Naive B cell (primary cell): Measurements from ENCODE around the gene ANKRD13D. TPM values are rescaled to one million over a fixed set of nuclear protein-coding genes. Genes with fewer than 3 reads are reported as not detected.

Experiments
- ATAC-seq, 2 donors: fragments of 150-1000 bp; cut with Tn5 transposase; 2 replicates each; pipeline ENCODE4 v1.10.0; 2021; ENCODE audit warnings: low read depth in 2 of 2, mild to moderate bottlenecking in 2 of 2, moderate library complexity in 2 of 2
- DNase-seq: peaks from one replicate; pipeline ENCODE4 v3.0.0; 2022
- H3K27ac Mint-ChIP-seq, 6 donors: one replicate each; pipeline ENCODE4 v1.8.0; 2020 to 2022; ENCODE audit warnings: mild to moderate bottlenecking in 6 of 6, mixed read lengths in 6 of 6, moderate library complexity in 5 of 6, inconsistent platforms in 2 of 6
- H3K27me3 Mint-ChIP-seq, 3 donors: one replicate each; pipeline ENCODE4 v1.8.0; 2021 to 2022; ENCODE audit warnings: mixed read lengths in 3 of 3, mild to moderate bottlenecking in 1 of 3
- H3K36me3 Mint-ChIP-seq, 2 donors: one replicate each; pipeline ENCODE4 v1.8.0; 2020 to 2022; ENCODE audit warnings: mixed read lengths in 2 of 2, inconsistent platforms in 1 of 2, mild to moderate bottlenecking in 1 of 2
- H3K4me1 Mint-ChIP-seq, 3 donors: one replicate each; pipeline ENCODE4 v1.8.0; 2020 to 2022; ENCODE audit warnings: mixed read lengths in 3 of 3, inconsistent platforms in 1 of 3, mild to moderate bottlenecking in 1 of 3, moderate library complexity in 1 of 3
- H3K4me3 Mint-ChIP-seq, 8 donors: one replicate each; pipeline ENCODE4 v1.8.0; 2020 to 2022; ENCODE audit warnings: mild to moderate bottlenecking in 8 of 8, mixed read lengths in 8 of 8, moderate library complexity in 8 of 8, inconsistent platforms in 2 of 8
- H3K9me3 Mint-ChIP-seq, 7 donors: one replicate each; pipeline ENCODE4 v1.8.0; 2020 to 2022; ENCODE audit warnings: mixed read lengths in 7 of 7, mild to moderate bottlenecking in 5 of 7, inconsistent platforms in 2 of 7, moderate library complexity in 1 of 7
- polyA plus RNA-seq, 6 donors: library from polyadenylated mRNA; unstranded; fragments of 300-500 nt; fragmentation: Illumina TruSeq; gene quantifications; one replicate each; pipeline ENCODE4 v1.2.3, GENCODE V29; 2021; ENCODE audit warnings: low read depth in 6 of 6

ANKRD13D gene
- polyA plus RNA-seq, 6 donors from 2014 or later: 3.5 to 18.4 (median 8.4) TPM

DNA sequence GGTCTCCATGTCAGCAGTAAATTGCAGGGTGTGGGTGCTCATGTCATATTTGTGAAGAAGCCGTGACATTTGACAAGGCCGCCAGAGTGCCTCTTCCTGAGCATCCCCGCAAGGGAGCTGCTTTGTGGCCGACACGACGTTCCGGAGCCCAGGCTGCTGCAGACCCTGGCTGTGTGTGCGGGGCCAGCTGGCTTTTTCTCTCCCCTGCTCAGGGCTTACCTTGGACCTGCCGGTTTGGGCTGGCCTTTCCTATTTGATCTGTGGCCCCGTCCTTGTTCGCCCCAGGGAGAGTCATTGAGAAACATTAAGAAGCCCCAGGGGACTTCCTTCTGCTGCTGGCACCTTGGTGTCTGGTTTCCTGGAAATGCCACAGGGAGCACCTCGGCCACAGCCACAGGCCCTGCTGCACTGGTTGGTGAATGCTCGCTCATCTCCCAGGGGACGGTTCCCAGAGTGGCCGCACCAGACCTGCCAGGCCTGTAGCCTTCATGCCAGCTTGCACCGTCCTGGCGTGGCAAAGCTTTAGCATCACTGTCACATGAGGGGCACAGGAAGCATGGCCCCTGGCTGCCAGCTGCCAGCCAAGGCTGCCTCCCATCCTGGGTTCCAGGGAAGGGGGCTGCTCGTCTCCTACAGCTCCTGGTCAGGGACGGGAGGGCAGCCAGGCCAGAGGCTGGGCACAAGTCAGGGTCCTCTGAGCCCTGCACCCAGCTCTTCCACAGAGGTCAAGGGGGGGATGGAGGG is 17.4 kb upstream of the ANKRD13D start:
- Mint-ChIP-seq H3K27ac (peak overlapping the region; percentile 89 to 94 (median 92)), H3K36me3 (peaks cover 5 to 13% of the 10 kb centered on the region in 2 donors), H3K9me3 (no peaks in the 10 kb centered on the region), H3K4me3 (peak overlapping the region; percentile 87 to 100 (median 96)), H3K27me3 (no peaks in the 10 kb centered on the region), H3K4me1 (peaks cover 70 to 95% (median 88%) of the 10 kb centered on the region in 3 donors)
- ATAC-seq (peak in 1 of 2 donors; percentile 9), DNase-seq (no peak)

DNA sequence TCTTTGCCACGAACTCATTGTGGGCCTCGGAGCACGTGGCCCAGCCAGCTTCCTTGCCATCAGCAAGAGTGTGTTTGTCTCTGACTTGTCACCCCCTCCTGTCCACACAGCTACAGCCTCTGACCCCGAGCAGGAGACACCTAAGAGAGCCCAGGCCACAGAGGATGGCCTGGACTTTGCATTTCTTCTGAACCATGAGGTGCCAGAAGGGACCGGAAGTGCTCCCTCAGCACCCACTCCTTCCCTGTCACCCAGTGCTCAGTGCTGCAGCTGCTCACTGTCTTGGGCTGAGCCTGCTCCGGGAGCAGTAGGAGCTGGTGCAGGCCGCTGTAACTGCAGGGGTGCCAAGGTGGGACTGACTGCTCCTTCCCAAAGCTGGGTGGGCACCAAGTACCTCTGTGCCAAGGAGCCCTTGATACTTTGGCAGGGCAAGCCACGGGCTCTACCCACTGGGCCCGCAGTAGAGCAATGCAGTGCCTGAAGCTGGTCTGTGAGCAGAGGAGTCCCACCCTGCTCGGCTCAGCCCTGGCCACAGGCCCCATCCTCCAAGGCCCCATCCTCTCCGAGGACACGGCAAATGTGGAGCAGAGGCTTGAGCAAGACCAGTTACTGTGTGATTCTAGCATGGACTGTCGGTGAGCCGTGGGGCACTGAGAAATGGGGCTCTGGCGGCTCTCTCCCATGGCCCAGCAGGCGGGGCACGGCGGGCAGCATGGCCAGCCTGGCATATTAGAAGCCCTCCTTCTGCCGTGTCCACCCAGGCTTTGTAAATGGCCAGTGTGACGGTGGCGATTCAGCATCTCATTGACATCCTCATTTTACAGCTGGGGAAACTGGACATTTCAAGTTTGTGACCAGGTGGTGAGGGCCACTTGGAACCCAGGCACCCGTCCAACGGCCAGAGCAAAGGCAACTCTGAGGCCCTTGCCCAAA is 16.5 kb upstream of the ANKRD13D start:
- DNase-seq (no peak), ATAC-seq (no peak)
- Mint-ChIP-seq H3K27me3 (no peaks in the 10 kb centered on the region), H3K4me1 (peaks cover 69 to 99% (median 90%) of the 10 kb centered on the region in 3 donors), H3K4me3 (peak overlapping the region; percentile 87 to 100 (median 96)), H3K27ac (peak overlapping the region in 5 of 6 donors; percentile 74 to 93 (median 91)), H3K9me3 (no peaks in the 10 kb centered on the region), H3K36me3 (peaks cover 5 to 7% of the 10 kb centered on the region in 2 donors)

DNA sequence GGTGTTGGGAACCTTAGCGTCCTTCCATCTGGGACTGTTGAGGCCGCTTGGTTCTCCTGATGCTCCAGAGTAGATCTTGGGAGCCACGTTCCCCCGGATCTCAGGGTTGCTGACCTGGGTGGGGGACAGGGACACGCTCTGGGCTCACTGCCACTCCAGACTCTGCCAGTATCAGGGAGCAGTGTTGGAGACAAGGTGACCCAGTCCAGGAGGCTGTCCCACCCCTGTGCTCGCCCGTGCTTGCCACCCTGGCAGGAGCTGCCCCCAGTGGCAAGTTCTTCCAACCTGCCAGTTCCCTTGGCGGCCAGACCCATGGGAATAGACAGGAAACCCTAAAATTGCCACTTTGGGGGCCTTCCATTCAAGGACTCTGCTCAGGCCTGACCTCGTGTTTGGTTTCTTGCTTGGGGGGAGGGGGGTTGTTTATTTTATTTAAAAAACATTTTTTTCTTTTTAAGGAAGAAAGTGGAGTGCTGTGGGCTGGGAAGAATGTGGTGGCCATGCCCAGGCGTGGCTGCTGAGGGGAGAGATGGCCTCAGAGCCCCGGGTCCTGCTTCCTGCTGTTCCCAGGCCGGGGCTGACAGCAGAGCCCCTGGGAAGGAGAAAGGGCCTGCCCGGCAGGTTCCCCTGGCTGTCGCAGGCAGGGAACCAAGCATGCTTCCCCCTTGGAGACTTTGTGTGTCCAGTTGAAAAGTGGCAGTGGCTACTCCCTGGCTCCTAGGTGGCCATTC is 15.7 kb upstream of the ANKRD13D start:
- H3K27ac Mint-ChIP-seq: peak overlapping the region; percentile 21 to 93 (median 82)
- H3K4me1 Mint-ChIP-seq: peaks cover 64 to 99% (median 88%) of the 10 kb centered on the region in 3 donors
- H3K36me3 Mint-ChIP-seq: peaks cover 0 to under 1% of the 10 kb centered on the region in 2 donors
- H3K27me3 Mint-ChIP-seq: no peaks in the 10 kb centered on the region
- H3K9me3 Mint-ChIP-seq: no peaks in the 10 kb centered on the region
- DNase-seq (no peak), ATAC-seq (no peak)
- peak overlapping the region; percentile 68 to 99 (median 95) for H3K4me3 Mint-ChIP-seq

DNA sequence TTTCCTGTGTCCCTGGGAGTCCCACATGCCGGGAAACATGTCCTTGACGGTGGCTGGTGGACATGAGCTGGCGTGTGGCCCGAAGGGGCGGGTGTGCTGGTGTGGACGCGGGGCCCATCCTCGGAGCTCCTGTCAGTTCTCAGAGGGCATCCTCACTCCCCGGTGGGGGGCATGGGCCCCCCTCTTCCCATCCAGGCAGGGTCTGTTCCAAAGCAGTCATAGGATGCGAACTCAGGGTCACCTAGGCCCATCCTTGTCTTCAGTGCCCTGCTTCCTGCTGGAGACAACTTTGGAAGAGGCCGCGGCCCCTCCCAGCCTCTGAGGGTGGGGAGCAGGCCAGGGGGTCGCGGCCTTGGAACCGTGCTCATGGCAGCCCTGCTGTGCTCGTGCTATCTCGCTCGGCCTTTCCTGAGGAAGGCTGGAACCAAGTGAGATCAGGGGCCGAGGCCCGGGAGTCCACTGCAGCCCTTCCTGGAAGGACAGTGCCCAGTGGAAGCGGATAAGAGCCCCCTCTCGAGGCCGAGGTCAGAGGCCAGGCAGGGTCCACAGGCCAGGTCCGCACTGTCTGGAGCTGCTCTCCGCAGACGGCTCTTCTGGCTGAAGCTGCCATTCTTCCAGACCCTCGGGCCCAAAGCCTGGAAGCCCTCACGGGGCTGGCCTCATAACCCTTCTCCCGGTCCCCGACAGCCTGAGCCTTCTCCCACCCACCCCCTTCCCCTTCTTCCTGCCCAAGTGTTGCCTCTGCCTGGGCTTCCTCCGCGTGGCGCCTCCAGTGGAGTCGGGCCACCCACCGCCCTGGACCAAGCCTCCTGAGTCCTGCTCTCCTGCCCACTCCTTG is 14.1 kb upstream of the ANKRD13D start:
- Mint-ChIP-seq H3K27me3 (no peaks in the 10 kb centered on the region), H3K36me3 (peaks cover 0 to 10% of the 10 kb centered on the region in 2 donors), H3K27ac (peak overlapping the region; percentile 72 to 94 (median 92)), H3K4me1 (peaks cover 65 to 94% (median 89%) of the 10 kb centered on the region in 3 donors), H3K9me3 (no peaks in the 10 kb centered on the region), H3K4me3 (peak overlapping the region; percentile 70 to 99 (median 89))
- no peak for DNase-seq
- no peak for ATAC-seq

DNA sequence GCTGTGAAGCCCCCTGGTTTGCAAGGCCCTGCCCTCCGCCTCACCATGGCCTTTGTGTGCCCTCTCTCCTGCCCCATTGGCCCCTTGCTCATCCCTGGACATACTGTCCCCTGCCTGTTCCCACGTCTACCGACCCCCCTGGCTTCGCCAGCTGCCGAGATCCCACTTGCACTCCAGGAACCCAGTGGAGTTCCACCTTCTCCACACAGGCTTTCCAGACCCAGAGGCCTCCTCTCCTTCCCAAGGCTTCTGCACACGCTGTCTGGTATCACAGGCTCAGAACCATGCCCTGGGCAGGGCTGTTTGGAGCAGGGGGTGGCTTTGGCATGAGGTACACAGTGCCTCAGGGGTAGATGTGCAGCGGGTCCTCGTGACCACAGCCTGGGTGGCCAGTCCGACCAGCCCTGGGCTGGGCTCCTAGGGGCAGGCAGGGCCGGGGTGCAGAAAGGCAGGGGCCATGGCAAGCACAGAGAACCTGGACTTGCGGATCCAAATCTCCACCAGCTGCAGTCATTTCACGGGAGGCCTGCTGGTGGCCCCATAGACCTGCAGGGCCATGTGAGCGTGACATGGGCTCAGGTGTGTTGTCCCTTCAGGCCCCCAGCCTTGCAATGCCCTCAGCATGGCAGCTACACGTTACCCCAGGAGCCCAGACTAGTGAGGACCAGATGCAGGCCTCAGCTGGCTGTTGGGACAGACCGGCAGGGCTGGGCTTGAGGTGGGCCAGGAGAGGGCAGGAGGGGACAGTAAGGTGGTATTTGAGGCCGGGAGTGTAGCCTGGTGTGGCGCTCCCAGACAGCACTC is 13.3 kb upstream of the ANKRD13D start:
- Mint-ChIP-seq H3K27ac (peak overlapping the region; percentile 90 to 95 (median 93)), H3K9me3 (no peaks in the 10 kb centered on the region), H3K27me3 (no peaks in the 10 kb centered on the region), H3K4me3 (peak overlapping the region; percentile 63 to 99 (median 83)), H3K4me1 (peaks cover 60 to 90% (median 89%) of the 10 kb centered on the region in 3 donors), H3K36me3 (peaks cover 0 to 13% of the 10 kb centered on the region in 2 donors)
- ATAC-seq: no peak
- DNase-seq: no peak

DNA sequence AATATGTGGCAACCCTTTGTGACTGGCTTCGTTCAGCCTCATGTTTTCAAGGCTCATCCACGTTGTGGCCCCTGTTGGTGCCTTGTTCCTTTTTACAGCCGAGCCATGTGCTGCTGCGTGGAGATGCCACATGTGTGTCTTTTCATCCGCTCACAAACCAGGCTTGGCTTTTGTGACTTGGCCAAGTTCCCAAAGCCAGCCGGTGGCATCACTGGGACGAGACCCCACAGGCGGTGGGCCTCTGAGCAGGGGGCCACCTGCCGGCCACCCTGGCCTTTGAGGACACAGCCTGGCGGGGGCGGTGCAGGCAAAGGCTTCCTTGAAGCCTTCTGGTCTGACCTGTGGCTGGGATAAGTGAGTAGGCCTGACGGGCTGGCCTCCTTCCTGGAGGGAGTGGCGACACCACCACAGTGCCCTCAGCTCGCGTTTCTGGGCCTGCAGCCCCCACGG is 12.3 kb upstream of the ANKRD13D start:
- DNase-seq (no peak), ATAC-seq (no peak)
- Mint-ChIP-seq H3K4me1 (peaks cover 50 to 80% (median 80%) of the 10 kb centered on the region in 3 donors), H3K27ac (peak overlapping the region; percentile 91 to 99 (median 95)), H3K36me3 (peaks cover 0 to 13% of the 10 kb centered on the region in 2 donors), H3K27me3 (no peaks in the 10 kb centered on the region), H3K9me3 (no peaks in the 10 kb centered on the region), H3K4me3 (peak overlapping the region; percentile 81 to 99 (median 86))

DNA sequence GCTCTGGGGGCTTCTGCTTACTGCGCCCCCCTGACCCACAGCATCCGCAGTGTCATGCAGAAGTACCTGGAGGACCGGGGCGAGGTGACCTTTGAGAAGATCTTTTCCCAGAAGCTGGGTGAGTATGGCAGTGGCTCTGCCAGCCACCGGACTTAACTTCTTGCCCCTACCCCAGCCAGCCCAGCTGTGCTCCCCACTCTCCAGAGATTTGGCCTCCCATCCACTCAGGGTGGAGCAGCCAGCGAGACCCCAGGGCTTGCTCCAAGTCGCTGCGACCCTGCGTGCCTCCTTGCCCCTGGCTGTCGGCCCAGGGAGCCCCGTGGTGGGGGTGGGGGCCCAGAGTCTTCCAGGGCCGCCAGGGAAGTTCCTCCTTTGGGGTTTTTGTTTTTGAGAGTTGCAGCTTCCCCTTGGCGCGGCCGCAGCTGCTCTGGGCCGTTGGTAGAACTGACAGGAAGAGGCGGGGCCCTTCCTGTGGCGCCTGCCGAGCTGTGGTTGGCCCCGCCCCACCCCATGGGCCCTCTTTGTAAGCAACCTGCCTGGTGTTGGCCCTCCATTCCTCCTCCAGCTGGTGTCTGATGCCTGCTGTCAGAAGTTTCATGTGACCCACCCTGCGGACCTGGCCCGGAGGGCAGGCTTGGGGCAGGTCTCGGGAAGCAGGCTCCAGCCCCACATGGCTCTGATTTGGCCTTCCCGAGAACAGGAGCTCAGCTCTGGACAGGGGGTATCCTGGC is 11.7 kb upstream of the ANKRD13D start:
- Mint-ChIP-seq H3K4me3 (peak overlapping the region; percentile 81 to 99 (median 86)), H3K27me3 (no peaks in the 10 kb centered on the region), H3K4me1 (peaks cover 44 to 78% (median 74%) of the 10 kb centered on the region in 3 donors), H3K9me3 (no peaks in the 10 kb centered on the region), H3K36me3 (peaks cover 0 to 13% of the 10 kb centered on the region in 2 donors), H3K27ac (peak overlapping the region; percentile 88 to 99 (median 95))
- DNase-seq: peak; percentile 95
- ATAC-seq: peak; percentile 94

DNA sequence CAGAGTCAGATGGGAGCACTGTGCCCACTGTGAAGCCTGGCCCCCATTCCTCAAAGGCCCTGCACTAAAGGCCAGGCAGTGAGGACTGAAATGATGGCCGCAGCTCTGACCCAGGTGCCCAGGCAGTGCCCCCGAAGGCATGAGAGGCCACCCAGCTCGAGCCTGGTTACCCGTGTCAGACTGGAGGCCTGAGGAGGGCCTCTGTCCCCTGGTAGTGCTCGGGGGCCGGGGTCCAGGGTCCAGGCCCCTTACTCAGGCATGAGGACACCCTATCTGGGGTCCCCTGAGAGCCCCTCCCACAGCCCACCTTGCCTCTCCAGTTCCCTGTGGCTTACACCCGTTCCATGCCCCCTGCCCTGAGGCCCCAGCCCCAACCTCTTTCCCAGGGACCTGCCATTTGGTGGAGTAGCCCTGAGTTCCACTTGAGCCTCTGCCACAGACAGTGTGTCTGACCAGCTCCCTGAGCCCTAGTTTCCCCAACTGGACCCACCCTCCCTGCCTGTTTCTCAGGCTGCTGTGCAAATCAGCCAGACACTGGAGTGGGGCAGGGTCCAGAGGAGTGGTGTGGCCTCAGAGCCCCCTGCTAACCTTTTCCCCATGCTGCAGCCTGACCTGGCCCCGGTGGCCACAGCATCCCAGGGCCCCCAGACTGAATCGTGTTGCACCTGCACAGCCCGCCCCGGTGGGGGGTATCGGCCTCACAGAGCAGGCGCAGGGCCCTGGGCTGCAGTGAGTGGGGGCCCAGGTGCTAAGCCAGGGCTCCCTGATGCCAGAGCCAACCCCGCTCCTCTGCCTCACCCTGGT is 10.8 kb upstream of the ANKRD13D start:
- Mint-ChIP-seq H3K9me3 (no peaks in the 10 kb centered on the region), H3K27me3 (no peaks in the 10 kb centered on the region), H3K27ac (peak overlapping the region; percentile 88 to 99 (median 93)), H3K36me3 (peaks cover 0 to 13% of the 10 kb centered on the region in 2 donors), H3K4me3 (peak overlapping the region; percentile 81 to 99 (median 86)), H3K4me1 (peaks cover 38 to 68% (median 65%) of the 10 kb centered on the region in 3 donors)
- ATAC-seq (no peak), DNase-seq (no peak)

DNA sequence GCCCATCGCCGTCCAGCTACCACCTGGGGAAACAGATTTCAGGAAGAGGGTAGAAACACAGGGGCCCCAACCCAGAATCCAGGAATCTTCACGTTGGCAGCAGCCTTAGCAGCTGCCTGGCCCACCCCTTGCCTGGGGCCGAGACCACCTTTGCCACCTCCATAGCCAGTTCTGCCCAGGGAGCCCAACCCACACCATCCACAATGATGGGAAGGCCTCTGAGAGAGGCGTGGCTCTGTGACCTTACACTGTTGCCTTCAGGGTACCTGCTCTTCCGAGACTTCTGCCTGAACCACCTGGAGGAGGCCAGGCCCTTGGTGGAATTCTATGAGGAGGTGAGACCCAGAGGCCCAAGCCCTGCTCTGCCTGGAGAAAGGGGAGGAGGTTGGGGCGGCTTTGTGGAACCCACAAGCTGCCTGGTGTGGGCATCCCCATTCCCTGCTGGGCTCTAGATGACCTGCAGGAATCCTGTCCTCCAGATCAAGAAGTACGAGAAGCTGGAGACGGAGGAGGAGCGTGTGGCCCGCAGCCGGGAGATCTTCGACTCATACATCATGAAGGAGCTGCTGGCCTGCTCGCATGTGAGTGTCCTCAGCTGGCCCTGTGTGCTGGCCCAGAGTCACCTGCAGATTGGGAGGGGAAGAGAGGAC is 10.0 kb upstream of the ANKRD13D start:
- H3K4me3 Mint-ChIP-seq: peak overlapping the region in 7 of 8 donors; percentile 29 to 99 (median 61)
- H3K4me1 Mint-ChIP-seq: peaks cover 38 to 73% (median 60%) of the 10 kb centered on the region in 3 donors
- peak overlapping the region; percentile 56 to 99 (median 91) for H3K27ac Mint-ChIP-seq

More for the DNA sequence above, 10.0 kb upstream of the ANKRD13D start:
- DNase-seq (no peak), ATAC-seq (no peak)
- no peaks in the 10 kb centered on the region for H3K27me3 Mint-ChIP-seq
- no peaks in the 10 kb centered on the region for H3K9me3 Mint-ChIP-seq
- peaks cover 0 to 13% of the 10 kb centered on the region in 2 donors for H3K36me3 Mint-ChIP-seq
